IMR-90 (cell line): Measurements from ENCODE around the gene NCKAP5. TPM values are rescaled to one million over a fixed set of nuclear protein-coding genes. Genes with fewer than 3 reads are reported as not detected.
A peak's percentile ranks its signal among the peaks of the same experiment; 100 is the strongest.

Source experiments
- ATAC-seq: fragments of 200-7000 bp; cut with Tn5 transposase; 2 replicates; pipeline ENCODE4 v1.9.1; 2020; ENCODE audit warnings: low read depth, mild to moderate bottlenecking, moderate library complexity
- BruUV-seq: library from RNA; stranded (reverse); fragments of 400-500 nt; replicated peaks from 2 replicates; lab custom pipeline; 2021; lab: Mats Ljungman, UMichigan
- CTCF ChIA-PET: fragments of 300-600 bp; formaldehyde crosslinking; extraction: SDS; loops from one replicate; lab custom pipeline; 2021; ENCODE audit warnings: antibody characterized with exemption; lab: Yijun Ruan, JAX
- POLR2A ChIA-PET: fragments of 300-600 bp; sonication (Branson Sonifier 250); formaldehyde crosslinking; loops from one replicate; lab custom pipeline; 2022; ENCODE audit warnings: antibody characterized with exemption; ENCODE audit not compliant: unreplicated experiment; lab: Charles Lee
- DNase-seq: peaks from one replicate; pipeline ENCODE4 v3.0.0; 2013
- H2AFZ ChIP-seq: replicated peaks from 2 replicates; pipeline ENCODE3; 2013; ENCODE audit warnings: low read length, mild to moderate bottlenecking; ENCODE audit not compliant: poor library complexity
- H2AK5ac ChIP-seq: 2 replicates; pipeline ENCODE4 v1.6.1; 2013; ENCODE audit warnings: low read depth, low read length, inconsistent platforms
- H2AK9ac ChIP-seq: replicated peaks from 2 replicates; pipeline ENCODE3; 2013; ENCODE audit warnings: mild to moderate bottlenecking, low read depth, low read length, moderate library complexity; ENCODE audit not compliant: poor library complexity
- H2BK120ac ChIP-seq: 2 replicates; pipeline ENCODE4 v1.6.1; 2013; ENCODE audit warnings: low read depth, low read length, inconsistent platforms
- H2BK15ac ChIP-seq: 3 replicates; pipeline ENCODE4 v1.6.1; 2013; ENCODE audit warnings: low read depth, low read length, inconsistent platforms
- H2BK20ac ChIP-seq: 2 replicates; pipeline ENCODE4 v1.6.1; 2013; ENCODE audit warnings: low read depth, mild to moderate bottlenecking, inconsistent platforms, low read length, moderate library complexity
- H2BK5ac ChIP-seq: 2 replicates; pipeline ENCODE4 v1.6.1; 2013; ENCODE audit warnings: mild to moderate bottlenecking, low read depth, low read length, inconsistent platforms; ENCODE audit not compliant: poor library complexity, severe bottlenecking
- H3K14ac ChIP-seq: replicated peaks from 2 replicates; pipeline ENCODE4 v1.6.1; 2013; ENCODE audit warnings: low read depth, low read length, inconsistent platforms
- H3K18ac ChIP-seq: 2 replicates; pipeline ENCODE4 v1.6.1; 2013; ENCODE audit warnings: low read depth, low read length, control low read depth
- H3K23ac ChIP-seq: 2 replicates; pipeline ENCODE4 v1.6.1; 2013; ENCODE audit warnings: low read depth, low read length, inconsistent platforms
- H3K27ac ChIP-seq: 2 replicates; pipeline ENCODE4 v1.5.1; 2013; ENCODE audit warnings: mild to moderate bottlenecking, control low read depth, low read length; ENCODE audit not compliant: insufficient read depth
- H3K27me3 ChIP-seq: 2 replicates; pipeline ENCODE4 v1.6.1; 2013; ENCODE audit warnings: low read length; ENCODE audit not compliant: control insufficient read depth, insufficient read depth
- H3K36me3 ChIP-seq: 2 replicates; pipeline ENCODE4 v1.6.1; 2013; ENCODE audit warnings: low read length, mixed read lengths; ENCODE audit not compliant: control insufficient read depth, insufficient read depth
- H3K4ac ChIP-seq: 2 replicates; pipeline ENCODE4 v1.6.1; 2013; ENCODE audit warnings: low read depth, low read length, inconsistent platforms
- H3K4me1 ChIP-seq: 2 replicates; pipeline ENCODE4 v1.6.1; 2013; ENCODE audit warnings: low read length, mixed read lengths; ENCODE audit not compliant: control insufficient read depth, insufficient read depth
- H3K4me2 ChIP-seq: 2 replicates; pipeline ENCODE4 v1.6.1; 2013; ENCODE audit warnings: low read depth, mild to moderate bottlenecking, control low read depth, low read length, moderate library complexity
- H3K4me3 ChIP-seq: 2 replicates; pipeline ENCODE4 v1.5.1; 2013; ENCODE audit warnings: low read depth, mild to moderate bottlenecking, control low read depth, low read length, moderate library complexity; ENCODE audit not compliant: insufficient read depth
- H3K56ac ChIP-seq: 2 replicates; pipeline ENCODE4 v1.6.1; 2013; ENCODE audit warnings: low read length, inconsistent platforms; ENCODE audit not compliant: insufficient read depth; ENCODE audit errors: extremely low read depth
- H3K79me1 ChIP-seq, 2 experiments: 2 replicates each; pipeline ENCODE4 v1.6.1; 2013; ENCODE audit warnings: low read length in 2 of 2, inconsistent platforms in 1 of 2, low read depth in 1 of 2
- H3K9ac ChIP-seq: 2 replicates; pipeline ENCODE4 v1.6.1; 2013; ENCODE audit warnings: low read depth, low read length, control low read depth
- H3K9me1 ChIP-seq: 2 replicates; pipeline ENCODE4 v1.6.1; 2013; ENCODE audit warnings: low read length, inconsistent platforms; ENCODE audit not compliant: insufficient read depth
- H3K9me3 ChIP-seq: 2 replicates; pipeline ENCODE4 v1.6.1; 2013; ENCODE audit warnings: low read length; ENCODE audit not compliant: control insufficient read depth, insufficient read depth
- H4K20me1 ChIP-seq: 2 replicates; pipeline ENCODE4 v1.6.1; 2013; ENCODE audit warnings: low read length, inconsistent platforms; ENCODE audit not compliant: insufficient read depth
- H4K5ac ChIP-seq: 2 replicates; pipeline ENCODE4 v1.6.1; 2013; ENCODE audit warnings: mild to moderate bottlenecking, low read depth, low read length, control low read depth
- H4K8ac ChIP-seq, 2 experiments: 2 replicates each; pipeline ENCODE4 v1.6.1; 2013; ENCODE audit warnings: low read depth in 2 of 2, low read length in 2 of 2, control low read depth in 1 of 2, inconsistent platforms in 1 of 2
- H4K91ac ChIP-seq: 2 replicates; pipeline ENCODE4 v1.6.1; 2013; ENCODE audit warnings: low read depth, low read length, inconsistent platforms; ENCODE audit not compliant: insufficient read depth
- CEBPB ChIP-seq: IDR thresholded peaks from 2 replicates; pipeline ENCODE4 v1.6.1; 2012; ENCODE audit warnings: low read depth, low read length, improper control_type of control experiment
- CTCF ChIP-seq: conservative IDR thresholded peaks from 2 replicates; pipeline ENCODE4 v1.5.1; 2012; ENCODE audit warnings: mild to moderate bottlenecking, low read depth, low read length, improper control_type of control experiment
- RAD21 ChIP-seq: IDR thresholded peaks from 2 replicates; pipeline ENCODE4 v1.6.1; 2012; ENCODE audit warnings: low read length, improper control_type of control experiment
- WGBS, 2 experiments: methylation state at CpG; one replicate each; pipeline versions ENCODE4 v1.1.5 to v1.1.7; 2013; ENCODE audit warnings: missing lambda C conversion rate in 2 of 2; ENCODE audit not compliant: insufficient read length in 1 of 2; ENCODE audit errors: extremely low coverage in 2 of 2; 5-methylcytosine and 5-hydroxymethylcytosine counted together
- dilution Hi-C: fragments of 300-500 bp; cut with HindIII; formaldehyde crosslinking; loops from one replicate; pipeline ENCODE4 v1.14.3; 2018; ENCODE audit warnings: low sequenced_read_pairs; ENCODE audit not compliant: unreplicated experiment
- in situ Hi-C: fragments of 300-500 bp; cut with MboI; formaldehyde crosslinking; loops from 3 replicates; pipeline ENCODE4 v1.14.3; 2019; ENCODE audit warnings: low sequenced_read_pairs, inconsistent platforms, mixed read lengths
- intact Hi-C: fragments of 100-400 bp; cut with micrococcal nuclease; formaldehyde crosslinking; loops from 2 replicates; pipeline ENCODE4 v1.10.0; 2022
- polyA plus RNA-seq, 3 experiments: library from polyadenylated mRNA; depleted of rRNA; stranded (reverse); fragments of >200 nt; gene quantifications; 2 replicates each; pipeline ENCODE4 v1.2.3, GENCODE V29; 2012; ENCODE audit warnings: low replicate concordance in 1 of 3
- total RNA-seq: library from RNA; depleted of rRNA; stranded (reverse); fragments of >200 nt; gene quantifications from 2 replicates; pipeline ENCODE4 v1.2.3, GENCODE V29; 2012

The NCKAP5 gene
- total and polyA plus RNA-seq, 2 of the 4 experiments (the other 2 are of a cell fraction) = 2.7 to 3.9 TPM

GRCh38 chr2:132911726-132912724 is 656.2 kb downstream of the NCKAP5 start:
- H2BK120ac ChIP-seq = no peak overlapping the region
- peaks cover 13% of the 10 kb centered on the region for H3K4me1 ChIP-seq
- no peak overlapping the region for H2AK5ac ChIP-seq
- no peak overlapping the region for H2AK9ac ChIP-seq
- H2BK5ac ChIP-seq = no peak overlapping the region
- H2BK15ac ChIP-seq = no peak overlapping the region
- H3K4ac ChIP-seq = no peak overlapping the region
- WGBS, 2 experiments = 83% methylated on average over 1 of the region's 8 CpGs; no CpG with 5 or more reads in 1 of the 2 experiments
- H3K56ac ChIP-seq = no peak overlapping the region
- H4K20me1 ChIP-seq = no peaks in the 10 kb centered on the region; the same call in 1 of the 2 replicates
- peak; percentile 61 for DNase-seq
- H4K91ac ChIP-seq = no peak overlapping the region
- H3K27me3 ChIP-seq = no peaks in the 10 kb centered on the region
- H3K9me3 ChIP-seq = no peaks in the 10 kb centered on the region
- H2BK20ac ChIP-seq = no peak overlapping the region
- TF ChIP-seq CEBPB = no peak
- 0 out of 2 replicates have a peak, but pooled peaks have one; percentile 24 for TF ChIP-seq CTCF
- peak; percentile 34 for TF ChIP-seq RAD21
- no peak overlapping the region for H4K8ac ChIP-seq
- POLR2A ChIA-PET = no interaction called here
- H3K9me1 ChIP-seq = peaks cover 13% of the 10 kb centered on the region; the same call in 1 of the 2 replicates
- H3K23ac ChIP-seq = 0 out of 2 replicates have a peak overlapping the region, but pooled peaks have one; percentile 5
- CTCF ChIA-PET = interaction anchor here (0.6 kb wide), 1 partner anchor 11 kb away, joined by 3 read pairs; no protein-coding TSS in a partner anchor
- in situ Hi-C loops = no loop called here
- no peak overlapping the region for H3K4me2 ChIP-seq
- BruUV-seq = no TSS peak
- H2AFZ ChIP-seq = no peak overlapping the region
- no peak overlapping the region for H3K18ac ChIP-seq
- no peaks in the 10 kb centered on the region for H3K36me3 ChIP-seq
- H3K27ac ChIP-seq = no peak overlapping the region; the same call in 1 of the 2 replicates
- peaks cover 0 to 24% of the 10 kb centered on the region in 2 experiments; a peak in 2 of 4 replicates for H3K79me1 ChIP-seq
- H3K4me3 ChIP-seq = no peak overlapping the region
- intact Hi-C loops = no loop called here
- no peak overlapping the region for H3K14ac ChIP-seq
- H3K9ac ChIP-seq = no peak overlapping the region
- peak; percentile 60 for ATAC-seq
- dilution Hi-C loops = no loop called here
- H4K5ac ChIP-seq = no peak overlapping the region
